Astrocyte (in vitro differentiated cells and primary cell): Measurements from ENCODE around the gene SLCO2A1. TPM values are rescaled to one million over a fixed set of nuclear protein-coding genes. Genes with fewer than 3 reads are reported as not detected.

Experiments
- DNase-seq: peaks from one replicate; pipeline ENCODE4 v3.0.0-alpha.2; 2010; ENCODE audit warnings: low read depth
- FAIRE-seq: peaks from 2 replicates; lab custom pipeline; 2011; peaks lifted over from hg19 to GRCh38; lab: Jason Lieb, UNC
- H2AFZ ChIP-seq: 2 replicates; pipeline ENCODE4 v1.6.0; 2012; ENCODE audit warnings: low read depth, low read length, inconsistent platforms
- H3K27ac ChIP-seq: 2 replicates; pipeline ENCODE4 v1.5.1; 2011; ENCODE audit warnings: low read depth, low read length, inconsistent platforms
- H3K27me3 ChIP-seq: 2 replicates; pipeline ENCODE4 v1.6.0; 2011; ENCODE audit warnings: low read length, inconsistent platforms; ENCODE audit not compliant: insufficient read depth
- H3K36me3 ChIP-seq: 2 replicates; pipeline ENCODE4 v1.5.1; 2011; ENCODE audit warnings: low read length, inconsistent platforms; ENCODE audit not compliant: insufficient read depth
- H3K4me1 ChIP-seq: 2 replicates; pipeline ENCODE4 v1.5.1; 2011; ENCODE audit warnings: low read length, inconsistent platforms; ENCODE audit not compliant: insufficient read depth
- H3K4me2 ChIP-seq: 2 replicates; pipeline ENCODE4 v1.6.0; 2012; ENCODE audit warnings: low read length, inconsistent platforms
- H3K4me3 ChIP-seq: 2 replicates; pipeline ENCODE4 v1.5.1; 2011; ENCODE audit warnings: low read depth, mild to moderate bottlenecking, low read length, inconsistent platforms; ENCODE audit not compliant: insufficient read depth
- H3K79me2 ChIP-seq: 2 replicates; pipeline ENCODE4 v1.6.0; 2012; ENCODE audit warnings: mild to moderate bottlenecking, low read length, inconsistent platforms; ENCODE audit not compliant: insufficient read depth
- H3K9ac ChIP-seq: 2 replicates; pipeline ENCODE4 v1.6.0; 2012; ENCODE audit warnings: mild to moderate bottlenecking, low read length, inconsistent platforms
- H3K9me3 ChIP-seq: 2 replicates; pipeline ENCODE4 v1.5.1; 2012; ENCODE audit warnings: low read depth, mild to moderate bottlenecking, low read length, inconsistent platforms; ENCODE audit not compliant: insufficient read depth
- H4K20me1 ChIP-seq: 2 replicates; pipeline ENCODE4 v1.6.0; 2012; ENCODE audit warnings: low read length, inconsistent platforms; ENCODE audit not compliant: insufficient read depth
- H3K27ac Mint-ChIP-seq: one replicate; pipeline ENCODE4 v1.8.0; 2021; ENCODE audit warnings: mild to moderate bottlenecking, mixed read lengths; ENCODE audit not compliant: unreplicated experiment
- H3K27me3 Mint-ChIP-seq: one replicate; pipeline ENCODE4 v1.8.0; 2021; ENCODE audit warnings: low read depth, mixed read lengths; ENCODE audit not compliant: unreplicated experiment
- H3K36me3 Mint-ChIP-seq: one replicate; pipeline ENCODE4 v1.8.0; 2021; ENCODE audit warnings: low read depth, mixed read lengths; ENCODE audit not compliant: unreplicated experiment
- H3K4me1 Mint-ChIP-seq: one replicate; pipeline ENCODE4 v1.8.0; 2021; ENCODE audit warnings: low read depth, mixed read lengths; ENCODE audit not compliant: unreplicated experiment
- H3K4me3 Mint-ChIP-seq: one replicate; pipeline ENCODE4 v1.8.0; 2021; ENCODE audit warnings: mild to moderate bottlenecking, moderate library complexity, mixed read lengths; ENCODE audit not compliant: unreplicated experiment
- H3K9me3 Mint-ChIP-seq: one replicate; pipeline ENCODE4 v1.8.0; 2021; ENCODE audit warnings: mild to moderate bottlenecking, mixed read lengths; ENCODE audit not compliant: unreplicated experiment
- CTCF ChIP-seq: IDR thresholded peaks from 2 replicates; pipeline ENCODE4 v1.5.1; 2011; ENCODE audit warnings: low read depth, mild to moderate bottlenecking, inconsistent platforms, low read length, moderate library complexity; ENCODE audit not compliant: insufficient read depth
- EZH2 ChIP-seq: IDR thresholded peaks from 2 replicates; pipeline ENCODE4 v1.6.1; 2012; ENCODE audit warnings: mild to moderate bottlenecking, low read length, inconsistent platforms; ENCODE audit not compliant: insufficient read depth
- total RNA-seq: library from RNA; stranded (reverse); gene quantifications from 2 replicates; pipeline ENCODE4 v1.2.1, GENCODE V29; 2021

The SLCO2A1 gene
- total RNA-seq, 1 donor from 2014 or later = 2.1 TPM

- Histone ChIP-seq H3K4me3 (no peak overlapping the region), H3K27ac (no peak overlapping the region), H3K9me3 (no peaks in the 10 kb centered on the region), H3K79me2 (no peaks in the 10 kb centered on the region), H3K4me2 (no peak overlapping the region), H3K36me3 (no peaks in the 10 kb centered on the region), H3K9ac (no peak overlapping the region), H3K27me3 (peaks cover 3% of the 10 kb centered on the region), H4K20me1 (no peaks in the 10 kb centered on the region), H2AFZ (no peak overlapping the region), H3K4me1 (no peaks in the 10 kb centered on the region)
- no peak overlapping the region for H3K4me3 Mint-ChIP-seq
- no peaks in the 10 kb centered on the region for H3K4me1 Mint-ChIP-seq
- peaks cover 32% of the 10 kb centered on the region for H3K36me3 Mint-ChIP-seq
- no peak for DNase-seq
- no peak for TF ChIP-seq EZH2
- TF ChIP-seq CTCF = no peak
- peaks cover 1% of the 10 kb centered on the region for H3K27me3 Mint-ChIP-seq
- H3K27ac Mint-ChIP-seq = no peak overlapping the region
- peaks cover 5% of the 10 kb centered on the region for H3K9me3 Mint-ChIP-seq
- no peak for FAIRE-seq
These were observed 147.5 kb downstream of the SLCO2A1 start for GRCh38 chr3:133881939-133882825.

DNA sequence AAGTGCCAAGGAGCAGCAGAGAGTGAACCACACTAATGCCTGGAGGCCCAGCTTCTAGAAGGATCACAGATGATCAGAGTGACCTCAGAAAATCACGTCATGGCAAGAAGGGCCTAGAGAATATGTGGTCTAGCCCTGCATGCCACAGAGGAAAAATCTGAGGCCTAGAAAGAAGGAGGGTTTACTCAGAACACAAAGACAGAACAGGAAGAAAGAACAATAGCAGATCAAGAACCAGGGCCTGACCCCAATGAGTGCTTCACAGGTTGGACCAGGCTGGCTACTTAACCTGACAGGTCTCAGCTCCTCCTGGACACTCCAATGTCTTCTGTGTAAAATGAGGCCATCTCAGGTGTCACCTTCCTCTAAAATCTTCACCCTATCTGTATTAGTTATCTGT is 148.2 kb downstream of the SLCO2A1 start:
- H3K36me3 Mint-ChIP-seq = peaks cover 31% of the 10 kb centered on the region
- FAIRE-seq (no peak), DNase-seq (no peak)
- no peaks in the 10 kb centered on the region for H3K4me1 Mint-ChIP-seq
- Histone ChIP-seq H3K4me2 (no peak overlapping the region), H3K36me3 (no peaks in the 10 kb centered on the region), H3K27me3 (peaks cover 3% of the 10 kb centered on the region), H3K79me2 (no peaks in the 10 kb centered on the region), H4K20me1 (no peaks in the 10 kb centered on the region), H3K9me3 (no peaks in the 10 kb centered on the region), H3K9ac (no peak overlapping the region), H3K27ac (no peak overlapping the region), H3K4me1 (no peaks in the 10 kb centered on the region), H2AFZ (no peak overlapping the region), H3K4me3 (no peak overlapping the region)
- H3K27ac Mint-ChIP-seq = no peak overlapping the region
- peaks cover 1% of the 10 kb centered on the region for H3K27me3 Mint-ChIP-seq
- H3K9me3 Mint-ChIP-seq = peaks cover 5% of the 10 kb centered on the region
- H3K4me3 Mint-ChIP-seq = no peak overlapping the region
- no peak for TF ChIP-seq CTCF
- no peak for TF ChIP-seq EZH2
